Nasal cavity respiratory epithelium epithelial cell of viscerocranial mucosa (primary cell): ENCODE results near the gene TP53TG3. TPM values are rescaled to one million over a fixed set of nuclear protein-coding genes. Genes with fewer than 3 reads are reported as not detected.

Experiments used
- total RNA-seq: library from RNA; depleted of rRNA; stranded (reverse); fragments of >200 nt; gene quantifications from 2 replicates; pipeline ENCODE4 v1.2.3, GENCODE V29; 2014

TP53TG3 gene, protein sequence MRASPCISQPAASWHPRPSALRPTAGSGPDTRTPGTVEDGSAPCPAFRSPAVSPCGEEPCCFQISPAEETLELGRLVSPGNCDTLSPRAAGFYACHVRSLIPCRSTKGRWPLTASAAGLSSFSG
- total RNA-seq = not detected in 2 replicates

GRCh38 chr16:32676065-32676464 lies at the start of gene TP53TG3:
TSS of gene TP53TG3 (minus strand) at chr16:32676165. CDS start at chr16:32676097, 68 bp downstream.

